Activated naive CD4-positive, alpha-beta T cell treated with Interleukin-2 at 50 U/mL for 16 hours (primary cell): ENCODE data around the gene SLC1A3.

Experiments
- DNase-seq: peaks from one replicate; pipeline ENCODE4 v3.0.0-alpha.2; 2020

The SLC1A3 gene

GRCh38 chr5:36689225-36689624 is 82.8 kb downstream of the SLC1A3 start:
- no peak for DNase-seq

GRCh38 chr5:36690041-36690961 is 83.9 kb downstream of the SLC1A3 start:
- peak; percentile 69 for DNase-seq

GRCh38 chr5:36691226-36691625 is 84.8 kb downstream of the SLC1A3 start:
- no peak for DNase-seq

DNA sequence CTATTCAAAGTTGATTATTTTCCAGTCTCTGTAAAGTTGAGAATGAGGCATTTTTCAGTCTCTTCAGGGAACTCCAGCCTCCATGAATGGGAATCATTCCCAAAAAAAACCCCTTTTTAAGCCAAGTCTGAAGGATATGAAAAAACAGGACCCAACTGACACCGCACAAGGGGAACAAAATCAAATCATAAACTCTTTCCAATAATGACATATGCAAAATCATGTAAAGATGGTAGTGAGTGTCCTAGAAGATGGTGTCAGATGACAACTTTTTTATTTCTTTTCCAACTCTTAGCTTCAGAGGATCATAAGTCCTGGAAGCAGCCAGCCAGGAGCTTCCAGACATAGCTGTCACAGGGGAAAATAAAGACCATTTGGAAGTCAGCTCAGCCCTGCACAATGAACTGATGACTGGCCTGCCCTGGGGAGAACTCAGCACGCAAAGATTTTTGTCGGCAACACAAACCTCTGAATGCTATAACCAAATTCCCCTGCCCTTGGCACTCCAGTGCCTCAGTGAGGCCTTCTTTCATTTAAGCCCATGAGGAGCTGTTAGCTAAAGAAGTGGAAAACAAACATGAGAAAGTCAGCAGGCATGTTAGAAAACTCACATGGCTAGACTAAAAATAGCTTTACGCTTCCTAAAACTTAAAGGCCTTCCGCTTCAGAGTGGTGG is 85.4 kb downstream of the SLC1A3 start:
- no peak for DNase-seq

DNA sequence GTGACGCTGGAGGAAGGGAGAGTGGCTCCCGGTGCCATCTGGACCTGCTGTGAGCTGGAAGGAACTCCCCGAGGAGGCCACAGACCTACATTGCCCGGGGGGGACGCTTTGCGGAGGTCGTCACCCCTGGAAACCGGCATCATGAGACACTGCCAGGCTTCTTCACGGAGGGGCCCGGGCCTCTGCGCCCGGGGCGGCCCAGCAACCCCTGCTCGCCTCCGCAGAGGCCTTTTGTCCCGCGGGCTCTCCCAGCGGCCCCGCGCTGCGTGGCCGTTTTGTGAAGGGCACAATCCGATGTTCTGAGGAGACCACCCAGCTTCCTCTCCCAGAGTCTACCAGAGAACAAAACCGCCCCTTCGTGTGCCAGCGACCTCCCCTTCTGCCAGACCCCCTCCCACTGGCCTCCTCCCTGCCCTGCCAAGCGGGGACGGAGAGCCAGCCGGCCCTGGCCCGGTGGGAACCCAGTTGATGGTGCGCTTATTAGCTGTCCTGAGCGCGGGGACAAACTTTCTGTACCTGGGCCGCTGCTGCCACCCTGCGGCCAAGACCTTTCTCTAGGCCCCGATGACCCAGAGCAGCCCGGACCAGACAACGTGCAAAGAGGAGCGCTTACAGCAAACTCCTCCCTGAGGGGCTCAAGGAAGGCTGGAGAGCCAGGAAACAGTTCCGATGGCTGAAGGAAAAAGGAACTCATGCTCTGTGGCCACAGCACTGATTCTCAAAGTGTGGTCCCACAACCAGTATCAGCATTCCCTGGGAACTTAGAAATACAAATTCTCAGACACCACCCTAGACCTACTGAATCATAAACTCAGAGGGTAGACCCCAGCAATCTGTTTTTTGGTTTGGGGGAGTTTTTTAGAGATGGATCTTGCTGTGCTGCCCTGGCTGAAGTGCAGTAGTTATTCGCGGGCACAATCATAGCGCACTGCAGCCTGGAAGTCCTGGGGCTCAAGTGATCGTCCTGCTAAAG is 86.7 kb downstream of the SLC1A3 start:
- peak; percentile 20 for DNase-seq

DNA sequence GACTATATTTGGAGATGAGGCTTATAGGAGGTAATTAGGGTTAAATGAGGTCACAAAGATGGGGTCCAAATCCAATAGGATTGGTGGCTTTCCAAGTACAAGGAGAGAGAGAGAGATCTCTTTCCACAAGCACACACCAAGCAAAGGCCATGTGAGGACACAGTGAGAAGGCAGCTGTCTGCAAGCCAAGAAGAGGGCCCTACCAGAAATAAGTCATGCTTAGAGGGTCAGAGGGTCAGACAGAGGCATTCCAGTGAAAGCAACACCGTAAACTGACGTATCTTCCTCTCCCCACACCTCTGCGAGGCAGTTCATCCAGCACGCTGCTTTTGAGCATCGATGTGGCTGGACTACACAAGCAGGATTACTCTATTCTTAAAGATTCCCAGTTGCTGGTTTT is 87.9 kb downstream of the SLC1A3 start:
- DNase-seq: no peak

- DNase-seq: peak; percentile 28
Measured at GRCh38 chr5:36696059-36696673, 89.8 kb downstream of the SLC1A3 start.

- DNase-seq: no peak
Measured at GRCh38 chr5:36698031-36698430, 91.6 kb downstream of the SLC1A3 start.

DNA sequence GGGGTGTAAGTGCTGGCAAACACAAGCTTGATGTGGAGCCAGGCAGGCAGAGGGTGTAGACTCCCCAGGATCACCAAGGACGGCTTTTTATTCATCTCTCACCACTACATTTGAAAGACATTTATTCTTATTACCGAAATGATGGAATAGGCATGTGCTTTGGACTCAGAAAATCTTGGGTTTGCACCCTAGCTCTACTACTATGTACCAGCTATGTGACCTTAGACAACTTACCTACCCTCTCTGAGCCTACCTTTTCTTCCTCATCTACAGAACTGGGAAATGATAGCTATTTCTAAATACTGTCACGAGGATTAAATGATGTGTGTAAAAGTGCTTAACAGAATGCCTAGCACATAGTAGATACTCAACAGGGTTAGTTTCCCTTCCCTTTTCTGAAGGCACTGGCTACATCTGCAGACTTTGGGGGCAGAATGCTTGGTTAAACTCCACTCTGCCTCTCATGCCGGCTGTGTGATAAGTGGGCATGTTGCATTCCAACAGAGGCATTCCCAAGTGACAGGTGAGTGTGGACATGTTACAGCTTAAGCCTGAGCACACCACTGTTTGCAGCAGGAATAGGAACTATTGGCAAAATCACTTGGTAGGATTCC is 94.8 kb downstream of the SLC1A3 start:
- no peak for DNase-seq

DNA sequence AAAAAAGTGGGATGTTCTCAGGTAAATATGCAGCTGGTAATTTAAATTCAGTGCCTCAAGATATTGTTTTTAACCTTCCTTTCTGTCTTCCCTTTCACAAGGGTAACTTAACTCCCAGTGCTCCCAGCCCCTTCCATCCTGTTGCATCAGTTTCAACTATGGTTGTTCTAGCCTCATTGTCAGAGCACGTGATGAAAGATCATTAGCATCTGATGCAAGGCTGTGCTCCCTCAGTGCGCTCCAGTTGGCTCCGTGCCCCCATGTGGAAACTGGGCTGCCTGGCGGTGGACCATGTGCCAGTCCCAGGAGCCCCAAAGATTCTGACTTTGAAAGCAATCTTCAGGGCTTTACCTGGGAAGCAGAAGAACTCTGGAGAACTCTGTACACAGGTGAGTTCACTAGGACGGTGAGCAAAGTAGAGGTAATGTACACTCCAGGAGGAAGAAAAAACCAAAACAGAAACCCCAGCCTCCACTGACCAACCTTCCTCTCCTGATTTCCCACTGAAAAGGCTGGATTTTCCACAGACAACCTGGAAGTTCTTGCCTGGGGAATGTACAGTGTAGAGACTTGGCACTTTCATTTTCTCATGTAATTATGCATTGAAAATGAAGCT is 96.9 kb downstream of the SLC1A3 start:
- no peak for DNase-seq

- DNase-seq: no peak
Measured at GRCh38 chr5:36704131-36704530, 97.7 kb downstream of the SLC1A3 start.

DNA sequence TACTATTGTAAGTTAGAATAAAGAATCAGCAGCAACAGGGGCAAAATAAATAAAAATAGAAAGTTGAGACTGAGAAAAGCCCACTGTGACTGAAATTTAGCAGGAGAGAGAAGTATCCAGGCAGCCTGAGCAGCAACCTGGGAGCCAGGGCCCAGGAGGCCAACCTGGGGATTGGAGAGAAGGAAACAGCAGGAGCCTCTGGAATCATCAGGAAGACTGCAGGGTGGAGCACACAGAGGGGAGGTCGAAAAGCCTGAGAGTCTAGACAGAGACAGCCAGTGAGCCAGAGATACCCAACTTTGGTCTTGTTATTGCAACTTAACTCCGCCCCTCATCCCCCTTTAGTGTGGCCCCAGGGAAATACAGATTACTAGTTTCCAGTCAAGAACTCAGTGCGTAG is 98.6 kb downstream of the SLC1A3 start:
- DNase-seq: no peak

GRCh38 chr5:36706662-36707061 is 100.3 kb downstream of the SLC1A3 start:
- no peak for DNase-seq

GRCh38 chr5:36708996-36709395 is 102.6 kb downstream of the SLC1A3 start:
- DNase-seq: no peak

- no peak for DNase-seq
Measured at GRCh38 chr5:36710039-36710438, 103.6 kb downstream of the SLC1A3 start.

GRCh38 chr5:36712706-36713105 is 106.3 kb downstream of the SLC1A3 start:
- DNase-seq: no peak

DNA sequence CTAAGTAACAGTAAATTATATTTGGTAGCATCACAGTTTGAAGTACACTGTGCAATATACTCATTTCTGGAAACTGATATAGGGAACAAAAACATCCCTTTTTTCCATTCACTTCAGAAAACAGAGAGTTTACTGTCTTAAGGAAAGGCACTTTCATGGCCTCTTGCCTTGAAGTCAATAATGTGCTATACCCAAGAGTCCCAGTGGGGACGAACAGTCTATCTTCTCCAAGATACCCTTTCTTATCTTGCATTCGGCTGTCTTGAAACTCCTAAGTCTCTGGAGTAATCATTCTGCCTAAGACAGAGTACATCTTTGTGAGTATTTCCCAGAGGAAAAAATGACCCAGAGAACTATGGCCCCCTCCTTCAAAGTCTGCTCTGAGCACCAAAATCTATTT is 107.1 kb downstream of the SLC1A3 start:
- no peak for DNase-seq

DNA sequence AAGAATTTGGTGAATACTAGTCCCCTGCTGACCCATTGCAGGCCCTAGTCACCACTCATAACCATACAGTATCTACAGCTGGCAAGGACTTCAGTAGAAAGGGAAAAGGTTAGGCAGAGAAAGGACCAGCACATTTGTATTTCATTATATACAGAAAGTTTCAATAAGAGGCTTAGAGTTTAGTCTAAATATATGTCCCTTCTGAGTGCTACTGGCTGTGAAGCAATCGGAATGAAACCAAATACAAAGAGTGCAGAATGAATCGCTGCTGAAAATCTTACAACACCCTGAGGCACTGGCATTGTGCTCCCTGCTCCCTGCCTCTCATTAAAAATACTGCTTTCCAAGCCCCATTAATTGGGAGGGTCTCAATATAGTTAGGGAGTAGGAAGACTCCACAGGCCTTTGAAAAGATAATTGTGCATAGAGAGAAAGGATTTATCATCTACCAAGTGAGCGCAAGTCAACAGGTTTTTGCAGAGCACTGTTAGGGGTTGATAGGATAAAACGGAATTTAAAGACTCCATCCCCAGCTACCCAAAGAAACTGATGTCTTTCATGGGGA is 110.8 kb downstream of the SLC1A3 start:
- no peak for DNase-seq

- DNase-seq: no peak
Measured at GRCh38 chr5:36719282-36719681, 112.9 kb downstream of the SLC1A3 start.

GRCh38 chr5:36720688-36721087 is 114.3 kb downstream of the SLC1A3 start:
- DNase-seq: no peak

DNA sequence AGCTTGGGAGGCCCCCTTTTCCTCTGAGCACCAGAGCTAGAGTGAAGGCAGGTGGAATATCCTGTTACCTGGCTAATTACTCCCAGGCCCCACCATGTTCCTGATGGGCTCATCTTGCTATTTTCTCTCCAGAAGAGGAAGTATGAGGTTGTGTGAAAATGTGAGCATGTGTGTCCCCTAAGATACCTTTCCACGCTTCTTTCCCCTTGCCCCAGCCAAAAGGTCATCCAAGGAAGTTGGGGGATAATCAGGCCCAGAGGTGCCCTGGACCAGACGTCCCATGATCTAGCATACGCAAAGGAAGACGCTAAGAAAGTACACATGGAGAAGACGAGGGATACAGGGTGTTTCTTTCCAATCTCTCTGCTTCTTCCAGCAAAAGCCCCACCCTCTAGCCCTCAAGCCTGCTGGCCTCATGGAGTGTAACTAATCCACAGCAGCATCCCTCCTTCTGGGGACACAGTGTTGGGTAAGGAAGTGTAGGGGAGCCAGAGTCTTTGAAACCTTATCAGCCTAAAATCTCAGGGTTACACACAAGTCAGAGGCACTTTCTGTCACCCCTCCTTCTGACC is 115.3 kb downstream of the SLC1A3 start:
- DNase-seq: no peak
